DMS 273 treated with DMSO at 0.1 percent for 48 hours (cell line): ENCODE measurements around the gene CLDN16.

Experiments
- DNase-seq: peaks from one replicate; lab custom pipeline; 2025; lab: John Stamatoyannopoulos, UW

Gene CLDN16, protein sequence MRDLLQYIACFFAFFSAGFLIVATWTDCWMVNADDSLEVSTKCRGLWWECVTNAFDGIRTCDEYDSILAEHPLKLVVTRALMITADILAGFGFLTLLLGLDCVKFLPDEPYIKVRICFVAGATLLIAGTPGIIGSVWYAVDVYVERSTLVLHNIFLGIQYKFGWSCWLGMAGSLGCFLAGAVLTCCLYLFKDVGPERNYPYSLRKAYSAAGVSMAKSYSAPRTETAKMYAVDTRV

DNA sequence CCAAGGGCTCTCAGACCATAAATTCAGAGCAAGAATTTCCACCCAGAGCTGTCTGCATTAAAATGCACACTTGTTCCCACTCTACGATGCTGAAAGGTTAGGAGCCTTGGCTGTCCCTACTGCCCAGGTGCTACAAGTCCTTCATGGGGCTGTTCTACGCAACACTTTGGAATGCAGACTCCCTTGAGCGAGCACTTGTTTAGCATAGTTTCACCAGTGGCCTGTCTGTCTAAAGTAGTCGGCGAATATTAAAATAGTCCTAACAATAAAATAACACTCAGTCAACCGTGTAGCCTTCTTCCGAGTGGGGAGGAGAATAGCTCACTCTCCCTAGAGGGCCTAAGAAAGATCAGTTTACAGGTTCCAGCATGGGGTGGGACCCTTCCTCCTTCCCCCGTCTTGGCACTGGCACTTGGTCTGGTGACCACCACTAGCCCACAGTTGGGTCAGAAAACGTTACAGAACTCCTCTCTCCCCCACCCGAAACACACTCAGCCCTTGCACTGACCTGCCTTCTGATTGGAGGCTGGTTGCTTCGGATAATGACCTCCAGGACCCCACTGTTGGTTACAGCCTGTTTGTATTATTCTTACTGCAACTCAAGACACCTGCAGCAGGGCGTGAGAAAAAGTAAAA lies at the start of gene CLDN16:
CLDN16 (plus strand) TSS at position 586 of the 636 bp plus-strand sequence. CDS start 167 bp downstream, outside the sequence.
- DNase-seq: no peak

DNA sequence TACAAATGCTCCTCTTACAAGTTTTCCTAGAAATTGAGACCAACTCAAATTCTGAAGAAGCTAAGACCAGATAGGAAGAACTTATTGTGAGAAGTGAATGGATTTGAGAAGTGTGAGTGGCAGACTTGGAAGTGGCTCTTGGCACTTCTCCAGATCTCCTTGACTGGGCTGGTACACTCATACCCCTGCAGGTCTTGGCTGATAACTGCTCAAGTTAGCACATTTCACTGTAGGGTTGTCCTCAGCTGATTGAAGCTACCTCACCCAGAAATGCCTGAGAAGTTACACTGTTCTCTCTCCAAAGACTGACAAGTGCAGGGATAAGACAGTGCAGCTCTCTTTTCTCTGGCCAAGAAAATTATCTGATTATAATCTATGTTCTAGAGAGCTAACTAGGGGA lies 49.2 kb upstream of the CLDN16 start:
- DNase-seq: no peak

DNA sequence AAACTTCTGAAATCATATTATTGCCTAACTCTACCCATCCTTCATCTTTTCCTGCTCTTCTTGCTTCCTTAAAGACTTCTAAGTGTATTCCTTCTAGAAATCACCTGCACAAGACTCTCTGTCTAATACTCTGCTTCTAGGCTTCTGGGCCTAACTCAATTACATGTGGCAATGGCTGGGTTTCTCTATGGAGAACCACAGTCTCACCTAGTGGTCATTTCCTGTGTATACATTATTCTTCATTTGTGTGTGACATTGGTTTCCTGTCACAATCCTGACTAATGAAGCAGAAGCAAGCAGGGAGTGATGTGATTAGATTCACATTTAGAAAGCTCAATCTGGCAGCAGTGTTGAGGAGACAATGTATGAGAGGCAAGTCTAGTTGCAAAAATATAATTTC lies 48.8 kb upstream of the CLDN16 start:
- DNase-seq: no peak

DNA sequence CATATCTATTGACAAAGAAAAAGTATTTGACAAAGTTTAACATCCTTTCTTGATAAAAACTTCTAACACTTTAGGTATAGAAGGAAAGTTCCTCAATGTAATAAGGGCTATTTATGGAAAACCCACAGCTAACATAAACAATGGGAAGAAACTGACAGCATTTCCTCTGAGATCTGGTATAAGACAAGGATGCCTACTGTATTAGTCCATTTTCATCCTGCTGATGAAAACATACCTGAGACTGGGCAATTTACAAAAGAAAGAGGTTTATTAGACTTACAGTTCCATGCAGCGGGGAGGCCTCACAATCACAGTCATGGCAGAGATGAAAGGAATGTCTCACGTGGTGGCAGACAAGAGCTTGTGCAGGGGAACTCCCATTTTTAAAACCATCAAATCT lies 47.9 kb upstream of the CLDN16 start:
- DNase-seq: no peak

DNA sequence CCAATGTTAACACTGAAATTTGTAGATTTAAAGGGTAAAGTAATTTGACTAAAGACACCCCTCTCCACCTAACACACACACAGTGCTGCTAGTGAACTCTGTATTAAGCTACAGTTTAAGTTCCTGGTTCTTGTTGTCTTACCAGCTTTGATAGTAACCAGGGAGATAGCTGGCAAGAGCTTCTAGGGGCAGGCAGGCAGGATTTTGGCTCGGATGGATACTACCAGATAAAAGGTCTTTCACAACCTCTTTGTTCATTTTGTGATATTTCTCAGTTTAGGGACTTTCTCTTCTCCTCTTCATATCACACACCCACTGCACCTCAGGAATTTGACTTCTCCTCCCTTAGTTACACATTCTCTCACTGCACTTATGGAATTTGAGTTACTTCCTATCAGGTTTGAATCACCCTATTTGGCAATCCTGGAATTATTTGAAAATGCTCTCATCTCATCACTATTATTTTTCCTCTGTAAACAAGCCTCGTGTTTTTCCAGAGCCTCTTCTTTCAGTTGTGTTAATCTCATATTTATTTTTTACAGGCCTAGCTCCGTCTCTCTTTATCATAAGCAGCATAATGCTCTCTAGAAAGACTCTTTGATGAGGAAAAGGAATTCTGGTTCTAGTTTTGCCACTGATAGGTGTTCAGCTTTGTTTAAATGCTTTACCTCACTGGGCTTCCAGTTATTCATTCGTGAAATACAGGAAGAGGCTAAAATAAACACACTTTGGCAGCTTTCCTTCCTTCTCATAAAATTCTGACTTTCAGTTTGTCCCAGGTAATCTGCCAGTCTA lies 42.7 kb upstream of the CLDN16 start:
- DNase-seq: no peak

DNA sequence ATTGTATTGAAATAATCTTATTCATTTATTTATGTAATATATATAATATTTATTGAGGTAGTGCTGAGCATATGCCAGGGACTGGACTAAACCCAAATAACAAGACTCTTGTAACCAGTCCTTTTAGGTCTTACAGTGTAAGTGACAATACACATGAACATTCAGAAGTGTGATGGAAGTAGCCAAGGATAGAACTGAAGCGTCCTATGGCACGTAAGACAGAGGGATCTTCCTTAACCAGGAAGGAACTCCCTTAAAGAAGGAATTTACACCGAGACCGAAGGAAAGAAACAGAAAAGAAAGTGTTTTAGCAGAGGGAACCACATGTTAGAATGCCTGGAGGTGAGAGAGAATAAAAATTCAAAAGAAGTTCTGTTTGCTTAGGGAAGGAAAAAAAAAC lies 42.1 kb upstream of the CLDN16 start:
- no peak for DNase-seq

DNA sequence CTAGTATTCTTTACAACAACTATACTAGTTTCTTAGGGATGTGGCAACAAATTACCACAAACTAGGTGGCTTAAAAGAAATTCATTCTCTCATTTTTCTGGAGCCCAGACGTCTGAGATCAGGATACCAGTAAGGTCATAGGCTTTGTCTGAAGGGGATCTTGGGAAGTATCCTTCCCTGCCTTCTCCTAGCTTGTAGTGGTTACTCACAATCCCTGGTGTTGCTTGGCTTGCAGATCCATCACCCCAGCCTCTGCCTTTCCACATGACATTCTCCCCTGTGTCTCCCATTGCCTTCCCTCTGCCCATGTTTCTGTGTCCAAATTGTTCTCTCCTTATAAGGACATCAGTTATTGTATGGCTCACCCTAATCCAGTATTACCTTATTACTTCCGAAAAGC lies 41.4 kb upstream of the CLDN16 start:
- DNase-seq: no peak

DNA sequence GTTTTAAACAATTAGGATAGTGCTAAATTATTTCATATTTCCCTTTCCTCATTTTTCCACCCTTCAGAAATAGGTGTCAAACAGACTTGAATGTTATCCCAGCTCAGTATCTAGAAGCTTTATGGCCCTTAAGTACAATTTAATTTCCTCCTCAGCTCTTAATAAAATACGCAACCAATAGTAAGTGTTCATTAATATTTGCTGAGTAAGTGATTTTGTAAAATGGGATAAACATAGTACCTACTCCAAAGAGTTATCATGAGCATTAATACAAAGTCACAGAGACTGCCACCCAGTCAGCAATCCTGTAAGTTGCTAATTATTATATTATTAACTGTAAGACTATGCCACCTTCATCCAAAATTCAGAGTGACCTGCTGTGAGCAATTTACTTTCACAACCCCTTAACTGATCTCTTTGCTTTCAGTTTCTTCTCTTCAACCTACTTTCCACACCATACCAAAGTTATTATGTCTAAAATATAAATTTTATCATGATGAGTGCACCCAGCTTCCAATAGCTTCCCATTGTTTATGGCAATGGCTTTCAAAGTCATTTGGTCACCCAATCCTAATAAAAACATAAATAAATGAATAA lies 35.0 kb upstream of the CLDN16 start:
- DNase-seq: no peak

DNA sequence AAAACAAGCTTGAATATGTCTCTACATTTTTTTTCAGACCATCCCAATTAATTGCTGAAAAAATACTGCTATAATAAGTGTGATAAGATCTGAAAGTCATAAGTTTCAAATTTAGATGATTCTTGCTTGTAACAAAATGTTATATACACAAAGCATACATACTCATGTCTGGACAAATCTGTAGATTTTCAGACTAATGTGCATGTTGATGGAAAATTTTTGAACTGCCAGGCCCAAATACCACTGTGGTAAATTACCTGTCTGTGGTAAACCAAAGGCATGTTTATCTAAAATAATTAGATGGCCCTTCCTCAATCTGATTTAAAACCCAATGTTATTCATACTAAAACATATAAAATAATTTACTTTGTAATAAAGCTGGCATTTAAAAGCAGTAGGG lies 31.7 kb upstream of the CLDN16 start:
- DNase-seq: no peak

DNA sequence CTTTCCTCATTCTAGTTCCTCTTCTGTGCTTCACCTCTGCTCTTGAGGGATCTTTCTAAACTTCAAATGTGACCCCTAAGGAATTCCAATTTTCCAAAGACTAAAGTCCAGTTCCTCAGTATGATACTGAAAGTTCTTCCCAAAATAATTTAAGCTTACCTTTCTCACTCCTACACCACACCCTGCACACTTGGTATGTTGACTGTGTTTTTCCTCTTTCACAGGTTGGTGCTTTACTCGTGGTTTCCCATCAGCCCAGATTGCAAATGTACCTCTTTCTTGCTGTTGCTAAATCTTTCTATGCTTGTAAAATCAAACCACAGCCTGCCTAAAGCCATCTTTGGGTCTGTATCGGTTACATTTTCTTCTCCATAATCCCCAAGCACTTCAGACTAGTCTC lies 30.5 kb upstream of the CLDN16 start:
- no peak for DNase-seq

DNA sequence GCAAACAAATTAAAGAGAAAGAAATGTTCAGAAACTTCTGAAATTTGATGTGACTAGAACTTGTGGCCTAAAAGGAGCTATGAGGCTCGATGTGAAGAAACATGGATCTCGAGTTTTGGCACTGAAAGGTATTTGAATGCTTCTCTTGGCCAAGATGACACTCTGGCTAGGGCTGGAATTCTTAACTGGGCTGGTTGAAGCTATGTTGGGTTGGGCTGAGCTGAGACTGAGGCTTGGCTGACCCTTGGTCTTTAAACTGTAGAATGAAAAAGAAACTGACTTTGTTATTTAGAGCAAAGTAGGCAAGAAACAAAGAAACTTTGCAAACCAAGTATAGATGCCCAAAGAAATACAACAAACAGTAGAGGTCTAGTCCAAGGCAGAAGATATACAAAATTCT lies 28.1 kb upstream of the CLDN16 start:
- DNase-seq: no peak

DNA sequence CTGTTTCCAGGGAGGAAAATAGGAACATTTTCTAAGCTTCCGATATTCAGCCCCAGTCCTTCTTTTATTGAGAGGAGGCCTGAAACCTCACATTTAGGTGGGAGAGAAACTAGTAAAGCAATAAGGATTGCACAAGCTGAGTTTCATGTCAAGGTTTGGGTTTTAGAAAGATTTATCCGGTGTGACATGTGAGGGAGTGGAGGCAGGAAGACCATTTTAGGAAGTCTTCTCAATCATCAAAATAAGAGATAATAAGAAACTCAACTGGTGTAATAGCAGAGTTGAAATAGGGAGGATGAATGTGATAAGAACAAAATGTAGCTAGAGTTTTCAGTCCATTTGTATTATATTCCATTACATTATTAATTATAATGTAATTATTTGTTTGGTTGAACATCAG lies 27.7 kb upstream of the CLDN16 start:
- no peak for DNase-seq

DNA sequence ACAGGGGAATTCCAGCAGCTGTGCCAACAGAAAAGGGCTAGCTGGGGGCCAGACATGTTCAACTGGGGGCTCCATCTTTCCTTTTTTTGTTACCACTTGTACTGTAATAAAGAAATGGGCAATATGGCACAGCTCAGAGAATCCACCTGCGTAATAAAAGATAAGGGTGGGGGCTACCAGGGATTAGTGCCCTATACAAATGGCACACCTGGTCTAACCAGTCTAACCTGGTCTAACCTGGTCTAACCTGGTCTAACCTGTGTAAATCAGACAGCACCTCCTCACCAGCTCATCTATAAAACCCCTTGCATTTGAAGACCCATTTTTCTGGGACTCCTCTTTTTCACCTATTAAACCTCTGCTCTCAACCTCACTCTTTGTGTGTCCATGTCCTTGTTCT lies 26.2 kb upstream of the CLDN16 start:
- DNase-seq: no peak

DNA sequence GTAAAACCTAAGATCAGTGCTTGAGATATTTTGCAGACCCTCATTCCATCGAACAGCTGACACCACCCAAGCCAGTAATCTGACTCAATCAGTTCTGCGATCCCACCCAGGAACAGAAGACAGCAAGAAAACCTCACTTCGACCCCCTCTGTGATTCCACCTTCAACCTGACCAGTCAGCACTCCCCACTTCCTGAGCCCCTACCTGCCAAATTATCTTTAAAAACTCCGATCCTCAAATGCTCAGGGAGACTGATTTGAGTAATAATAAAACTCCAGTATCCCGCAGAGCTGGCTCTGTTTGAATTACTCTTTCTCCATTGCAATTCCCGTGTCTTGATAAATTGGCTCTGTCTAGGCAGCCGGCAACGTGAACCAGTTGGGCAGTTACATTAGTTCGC lies 25.7 kb upstream of the CLDN16 start:
- DNase-seq: no peak

DNA sequence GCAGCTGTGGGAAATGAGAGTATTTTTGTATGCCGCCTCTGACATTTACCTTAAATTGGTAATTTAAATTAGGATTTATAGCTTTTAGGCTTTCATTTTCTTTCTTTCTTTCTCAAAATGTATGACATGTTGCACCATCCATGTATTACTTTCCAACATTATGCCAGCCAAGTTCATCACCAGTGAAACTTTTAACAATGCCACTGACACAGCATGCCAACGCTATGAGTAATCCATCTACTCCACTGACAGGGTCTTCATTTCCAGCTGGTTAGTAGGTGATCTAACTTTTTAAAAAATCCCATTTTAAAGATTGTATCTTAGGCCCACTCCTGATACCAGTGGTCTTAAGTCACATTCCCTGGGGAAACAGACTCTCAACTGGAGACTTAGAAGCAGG lies 21.8 kb upstream of the CLDN16 start:
- no peak for DNase-seq

DNA sequence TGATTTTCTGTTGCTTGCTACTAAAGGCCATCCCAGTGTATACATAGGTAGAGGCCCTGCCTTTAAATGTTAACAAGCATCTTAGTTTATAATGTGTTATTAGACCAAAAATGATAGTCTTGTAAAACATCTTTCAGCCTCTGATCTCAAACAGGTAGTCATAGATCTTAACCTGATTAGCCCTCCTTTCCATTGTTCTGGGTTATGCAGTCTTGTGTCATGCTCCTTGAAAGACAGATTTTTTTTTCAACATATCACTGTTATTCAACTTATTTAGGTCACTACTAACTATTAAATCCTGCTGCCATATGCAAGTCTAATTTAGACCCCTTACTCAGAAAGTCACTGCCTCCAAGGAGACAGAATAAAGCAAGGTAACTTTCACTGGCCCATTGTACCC lies 19.1 kb upstream of the CLDN16 start:
- DNase-seq: no peak

DNA sequence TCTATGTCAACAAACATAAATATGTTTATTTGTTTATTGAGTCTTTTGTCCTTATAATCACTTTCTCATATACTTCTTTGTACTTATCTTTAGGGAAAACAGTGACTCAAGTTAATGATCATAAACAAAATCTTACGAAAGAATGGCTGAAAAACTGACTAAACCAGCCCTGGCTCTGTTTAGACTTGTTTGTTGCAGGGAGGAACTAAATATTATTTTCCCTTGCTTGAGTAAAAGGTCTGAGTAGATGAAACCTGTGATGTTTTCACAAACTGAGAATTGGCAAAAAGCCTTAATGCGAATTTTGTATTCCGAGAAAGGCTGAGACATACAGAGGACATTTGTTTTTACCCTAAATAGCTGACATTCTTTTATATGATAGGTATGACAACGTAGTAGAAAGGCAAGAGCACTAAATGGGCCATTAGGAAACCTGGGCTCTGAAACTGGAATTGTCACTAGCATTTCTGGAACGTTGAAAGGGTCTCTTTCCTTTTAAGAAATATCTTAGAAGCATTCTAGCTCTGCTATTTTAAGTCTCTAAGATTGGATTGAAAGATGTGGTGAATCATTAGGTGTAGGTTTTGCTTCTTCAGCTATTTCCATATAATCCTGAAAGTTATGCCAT lies 18.2 kb upstream of the CLDN16 start:
- DNase-seq: no peak

DNA sequence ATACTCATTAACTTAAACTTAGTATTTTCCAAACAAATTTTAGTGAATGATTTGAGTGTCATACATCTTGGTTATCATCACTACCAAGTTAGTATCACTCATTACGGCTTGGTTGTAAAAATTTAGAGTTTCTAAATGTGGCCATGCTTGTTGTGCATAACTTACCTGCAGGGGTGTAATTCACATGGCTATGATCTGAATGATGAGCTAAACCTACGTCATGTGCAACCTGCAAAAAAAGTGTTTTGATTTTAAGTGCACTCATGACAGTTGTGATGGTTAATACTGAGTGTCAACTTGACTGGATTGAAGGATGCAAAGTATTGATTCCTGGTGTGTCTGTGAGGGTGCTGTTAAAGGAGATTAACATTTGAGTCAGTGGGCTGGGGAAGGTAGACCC lies 17.6 kb upstream of the CLDN16 start:
- DNase-seq: no peak

DNA sequence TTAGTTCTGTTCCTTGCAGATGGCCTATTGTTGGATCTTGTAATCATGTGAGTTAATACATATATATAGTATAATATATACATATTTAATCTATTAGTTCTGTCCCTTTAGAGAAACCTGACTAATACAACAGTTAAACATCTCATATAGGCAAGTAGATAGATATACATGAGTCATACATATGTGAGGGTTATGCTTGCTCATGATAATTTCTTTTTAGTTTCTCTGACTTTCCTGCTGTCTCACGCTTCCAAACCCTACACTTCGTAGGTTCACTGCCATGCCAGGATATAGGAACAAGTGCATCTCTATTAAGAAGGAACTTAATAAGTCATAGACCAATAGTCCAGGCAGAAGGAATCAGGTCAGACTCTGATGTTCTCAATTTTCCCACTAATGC lies 16.8 kb upstream of the CLDN16 start:
- no peak for DNase-seq

DNA sequence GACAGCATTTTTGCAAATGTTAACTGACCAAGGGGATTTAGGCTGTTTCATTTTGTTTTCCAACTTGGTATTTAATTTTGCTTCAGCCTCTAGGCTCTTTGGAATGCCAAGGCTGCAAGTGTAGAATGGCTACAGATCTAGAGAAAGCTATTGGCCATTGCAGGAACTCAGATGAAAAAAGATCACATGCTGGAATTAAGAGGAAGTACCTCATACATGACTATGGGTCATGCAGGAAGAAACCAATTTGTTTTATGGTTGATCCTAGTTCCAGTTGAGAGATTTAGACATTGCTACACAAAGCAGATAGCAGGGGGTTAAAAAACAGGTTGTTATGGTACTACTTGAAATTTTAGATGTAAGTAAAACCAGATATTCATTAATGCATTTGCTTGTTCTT lies 12.7 kb upstream of the CLDN16 start:
- no peak for DNase-seq

DNA sequence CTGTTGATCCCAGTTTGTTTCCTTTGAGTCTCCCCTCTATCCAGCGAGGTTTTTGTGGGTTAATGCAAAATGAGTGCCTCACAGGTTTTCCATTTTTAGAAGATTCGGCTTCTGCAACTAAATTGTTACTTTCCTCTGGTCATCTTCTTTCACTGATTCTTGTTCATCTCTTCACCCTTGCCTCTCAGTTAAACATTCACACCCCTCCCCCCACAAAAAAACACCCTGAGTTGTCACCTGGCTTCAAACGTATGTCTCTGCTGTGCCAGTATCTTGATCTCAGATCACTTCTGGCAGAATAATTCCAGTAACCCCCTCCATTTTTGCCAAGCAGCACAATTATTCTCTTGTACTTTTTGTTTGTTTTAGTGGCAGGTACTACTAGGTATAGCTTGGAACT lies 12.3 kb upstream of the CLDN16 start:
- DNase-seq: no peak

DNA sequence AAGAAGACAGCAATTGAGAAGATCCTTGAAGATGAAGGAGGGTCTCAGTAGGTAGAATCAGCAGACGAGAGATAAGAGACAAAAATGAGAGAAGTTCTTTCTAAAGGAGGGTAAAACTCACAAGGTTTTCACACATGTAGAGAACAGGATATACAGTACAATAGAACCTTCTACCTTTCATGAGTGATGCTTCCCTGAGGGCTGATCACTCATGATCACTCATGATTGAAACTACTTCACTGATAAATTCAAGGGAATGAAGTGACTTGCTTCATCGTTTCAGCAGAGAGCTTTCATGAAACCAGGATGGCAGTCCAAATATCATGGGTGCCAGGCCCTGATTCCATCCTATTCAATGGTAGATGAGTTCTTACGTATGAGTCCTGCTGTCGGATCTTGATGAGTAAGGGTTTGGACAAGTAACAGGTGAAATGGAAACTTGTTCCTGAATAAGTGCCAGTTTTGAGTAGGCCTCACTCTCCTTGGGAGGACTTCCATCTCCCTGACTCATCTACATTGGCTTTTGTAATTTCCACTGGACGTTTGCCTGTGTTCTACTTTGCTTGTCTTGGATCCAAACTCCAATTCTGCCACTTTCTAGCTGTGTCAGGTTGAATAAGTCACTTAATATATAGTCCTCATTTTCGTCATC lies 9.6 kb upstream of the CLDN16 start:
- no peak for DNase-seq
